ENCODE results near the gene PAM16. TPM values are rescaled to one million over a fixed set of nuclear protein-coding genes. Genes with fewer than 3 reads are reported as not detected.

Gene PAM16
- total RNA-seq, 1 donor = 5.4 TPM

DNA sequence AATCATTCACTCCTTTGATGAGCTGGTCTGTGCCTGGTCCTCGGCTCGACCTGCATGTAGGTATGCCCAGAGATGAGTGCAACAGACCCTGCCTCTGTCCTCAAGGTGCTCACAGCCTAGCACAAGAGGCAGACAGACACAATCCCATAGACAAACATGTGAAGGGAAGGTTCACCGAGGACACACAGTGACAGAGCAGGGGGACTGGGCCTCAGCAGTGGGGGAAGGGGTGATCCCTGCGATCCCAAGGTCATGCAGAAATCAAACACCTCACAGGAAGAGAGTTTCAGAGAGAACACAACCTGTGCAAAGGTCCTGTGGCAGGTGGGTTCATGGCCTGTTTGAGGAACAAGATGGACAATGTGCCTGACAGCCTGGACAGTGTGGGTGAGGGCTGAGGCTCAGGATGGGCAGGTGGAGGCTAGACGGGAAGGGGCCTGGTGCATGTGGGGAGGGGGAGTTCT lies 16.3 kb upstream of the PAM16 start:
- Histone ChIP-seq H3K27me3 (ENCODE audit: insufficient read depth, low read length) (no peaks in the 10 kb centered on the region), H3K9me3 (ENCODE audit: low read depth, low read length) (no peaks in the 10 kb centered on the region), H3K4me1 (ENCODE audit: insufficient read depth, low read length) (peaks cover 11% of the 10 kb centered on the region), H3K4me3 (ENCODE audit: low read length) (no peak overlapping the region)

DNA sequence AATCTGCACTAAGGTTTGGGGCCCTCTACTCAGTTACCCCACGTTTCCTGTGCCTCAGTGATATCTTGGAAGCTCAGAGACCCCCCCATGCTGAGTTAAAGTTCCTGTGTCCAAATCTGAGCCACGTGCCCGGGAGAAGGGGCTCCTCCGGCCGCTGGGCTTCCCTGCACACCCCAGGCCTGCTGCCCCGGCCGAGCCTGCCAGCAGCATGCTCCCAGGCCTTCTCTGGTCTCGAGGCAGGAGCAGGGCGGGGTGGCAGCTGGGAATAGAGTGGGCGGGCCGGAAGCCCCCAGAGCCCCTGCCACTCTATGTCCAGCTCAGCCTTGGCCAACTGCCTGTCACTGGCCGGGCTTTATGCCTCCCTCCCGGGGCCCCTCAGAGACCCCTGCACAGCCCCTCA lies 14.9 kb upstream of the PAM16 start:
- H3K27me3 ChIP-seq (ENCODE audit: insufficient read depth, low read length) = no peaks in the 10 kb centered on the region
- no peaks in the 10 kb centered on the region for H3K9me3 ChIP-seq (ENCODE audit: low read depth, low read length)
- no peaks in the 10 kb centered on the region for H3K4me1 ChIP-seq (ENCODE audit: insufficient read depth, low read length)
- H3K4me3 ChIP-seq (ENCODE audit: low read length) = no peak overlapping the region

DNA sequence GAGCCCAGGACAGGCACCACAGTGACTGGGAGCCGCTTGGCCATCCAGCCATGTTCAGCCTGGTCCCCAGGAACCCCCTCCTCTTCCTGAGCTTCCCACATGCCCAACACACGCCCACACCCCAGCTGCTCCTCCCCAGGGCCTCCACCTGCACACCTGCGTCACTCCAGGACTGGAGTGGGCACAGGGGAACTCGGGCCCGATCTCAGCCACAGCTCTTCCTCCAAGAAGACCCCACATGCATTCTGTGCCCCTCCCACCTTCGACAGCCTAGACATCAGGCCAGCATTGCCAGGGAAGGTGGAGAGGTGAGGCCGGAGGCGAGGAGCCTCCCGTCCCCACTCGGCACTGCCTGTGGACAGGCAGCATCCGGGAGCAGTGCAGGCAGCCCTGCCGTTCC lies 14.5 kb upstream of the PAM16 start:
- no peak overlapping the region for H3K4me3 ChIP-seq (ENCODE audit: low read length)
- H3K27me3 ChIP-seq (ENCODE audit: insufficient read depth, low read length) = no peaks in the 10 kb centered on the region
- H3K4me1 ChIP-seq (ENCODE audit: insufficient read depth, low read length) = no peaks in the 10 kb centered on the region
- H3K9me3 ChIP-seq (ENCODE audit: low read depth, low read length) = no peaks in the 10 kb centered on the region

DNA sequence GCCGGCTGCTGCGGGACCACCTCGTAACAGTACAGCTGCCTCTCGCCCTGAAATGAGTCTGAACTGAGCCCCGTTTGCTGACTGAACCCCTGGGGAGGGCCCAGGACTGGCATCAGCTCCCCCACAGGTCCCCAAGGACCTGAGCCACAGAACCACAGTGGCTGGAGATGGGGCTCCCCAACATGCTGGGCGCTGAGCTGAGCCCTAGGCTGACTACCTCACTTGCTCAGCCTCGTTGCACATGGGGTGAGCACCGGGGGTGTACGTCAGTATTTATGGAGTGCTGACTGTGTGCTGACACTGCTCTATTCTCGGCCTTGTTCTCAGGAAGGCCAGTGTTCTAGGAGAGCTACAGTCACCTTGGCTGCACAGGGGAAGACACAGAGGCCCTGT lies 13.9 kb upstream of the PAM16 start:
- Histone ChIP-seq H3K4me3 (ENCODE audit: low read length) (no peak overlapping the region), H3K9me3 (ENCODE audit: low read depth, low read length) (no peaks in the 10 kb centered on the region), H3K4me1 (ENCODE audit: insufficient read depth, low read length) (no peaks in the 10 kb centered on the region), H3K27me3 (ENCODE audit: insufficient read depth, low read length) (no peaks in the 10 kb centered on the region)

DNA sequence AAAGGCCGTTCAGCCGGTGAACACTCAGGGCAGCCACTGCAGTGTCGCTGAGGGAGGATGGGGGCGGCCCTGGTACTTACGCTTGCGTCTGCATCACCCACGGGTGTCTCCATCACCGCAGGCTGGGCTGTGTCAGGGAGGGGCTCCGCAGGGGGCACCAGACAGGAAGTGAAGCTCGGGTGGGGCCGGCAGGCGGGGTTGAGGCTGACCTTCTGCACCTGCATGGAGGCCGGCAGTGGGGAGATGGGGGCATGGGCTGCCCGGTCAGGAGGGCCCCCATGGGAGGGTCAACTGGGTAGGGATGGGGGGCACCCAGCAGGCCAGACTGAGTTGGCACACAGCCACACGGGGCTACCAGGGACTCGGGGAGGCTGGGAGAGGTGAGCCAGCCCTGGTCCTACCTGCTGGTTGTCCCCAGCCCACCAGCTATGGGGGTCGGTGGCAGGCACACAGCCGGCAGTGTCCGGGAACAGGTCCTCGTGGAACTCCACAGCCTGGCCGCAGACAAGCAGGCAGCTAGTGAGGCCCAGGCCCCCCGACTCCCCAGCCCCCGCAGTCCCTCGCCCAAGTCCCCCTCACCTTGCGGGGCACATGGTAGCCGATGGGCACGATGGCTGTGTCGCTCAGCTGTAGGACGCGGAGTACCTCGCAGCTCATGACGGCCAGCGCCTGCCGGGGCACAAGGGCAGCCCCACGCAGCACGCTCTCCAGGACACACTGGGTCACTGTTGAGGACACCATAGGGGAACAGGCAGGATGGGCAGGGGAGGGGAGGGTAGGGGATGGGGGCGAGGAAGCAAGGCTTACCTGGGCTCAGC lies 13.3 kb upstream of the PAM16 start:
- Histone ChIP-seq H3K27me3 (ENCODE audit: insufficient read depth, low read length) (no peaks in the 10 kb centered on the region), H3K4me3 (ENCODE audit: low read length) (no peak overlapping the region), H3K9me3 (ENCODE audit: low read depth, low read length) (no peaks in the 10 kb centered on the region), H3K4me1 (ENCODE audit: insufficient read depth, low read length) (no peaks in the 10 kb centered on the region)

DNA sequence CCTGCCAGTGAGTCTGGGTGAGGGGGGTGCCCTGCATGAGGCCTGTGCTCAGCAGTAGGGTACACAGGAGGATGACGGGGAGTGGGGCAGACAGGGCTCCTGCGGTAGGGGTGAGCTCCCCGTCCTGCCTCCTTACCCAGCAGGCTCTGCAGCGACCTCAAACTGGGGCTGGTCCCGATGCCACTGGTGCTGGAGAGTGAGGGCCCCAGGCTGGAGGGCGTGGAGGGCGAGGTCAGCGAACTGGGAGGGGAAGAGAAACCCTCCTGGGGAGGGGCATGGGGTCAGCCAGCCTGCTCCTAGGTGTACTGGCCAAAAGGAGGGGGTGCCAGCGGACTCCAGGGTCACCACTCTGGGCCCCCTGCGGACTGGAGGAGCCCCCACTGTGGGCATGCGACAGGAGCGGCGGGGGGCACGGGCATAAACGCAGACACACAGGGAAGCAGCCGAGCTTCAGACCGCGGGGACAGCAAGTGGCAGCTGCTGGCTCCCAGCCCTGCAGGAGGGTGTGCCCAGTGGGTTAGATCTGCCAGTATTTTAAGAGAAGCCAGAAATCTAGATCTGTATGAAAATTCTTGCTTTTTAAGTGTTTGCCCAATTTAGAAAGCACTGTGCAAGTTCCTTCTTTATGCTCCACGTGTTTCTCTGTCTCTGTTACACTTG lies 11.5 kb upstream of the PAM16 start:
- H3K4me1 ChIP-seq (ENCODE audit: insufficient read depth, low read length) = no peaks in the 10 kb centered on the region
- no peak overlapping the region for H3K4me3 ChIP-seq (ENCODE audit: low read length)
- H3K9me3 ChIP-seq (ENCODE audit: low read depth, low read length) = no peaks in the 10 kb centered on the region
- H3K27me3 ChIP-seq (ENCODE audit: insufficient read depth, low read length) = no peaks in the 10 kb centered on the region

DNA sequence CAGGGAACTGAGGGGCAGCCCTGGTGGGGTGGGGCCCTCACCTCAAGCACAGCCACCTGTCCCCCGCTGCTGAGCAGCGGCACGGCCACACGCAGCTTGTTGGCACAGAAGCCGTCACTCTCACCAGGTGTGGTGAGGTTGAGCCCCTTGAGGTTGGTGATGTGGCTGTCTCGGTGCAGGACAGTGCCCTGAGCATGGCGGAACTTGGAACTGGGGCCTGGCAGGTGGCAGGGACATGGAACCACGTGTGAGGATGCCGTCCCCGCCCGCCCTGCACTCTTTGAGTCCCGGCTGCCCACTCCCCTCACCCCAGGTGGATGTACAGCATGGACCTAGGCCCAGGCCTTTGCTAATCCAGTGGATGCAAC lies 10.8 kb upstream of the PAM16 start:
- H3K4me1 ChIP-seq (ENCODE audit: insufficient read depth, low read length) = no peaks in the 10 kb centered on the region
- no peak overlapping the region for H3K4me3 ChIP-seq (ENCODE audit: low read length)
- no peaks in the 10 kb centered on the region for H3K27me3 ChIP-seq (ENCODE audit: insufficient read depth, low read length)
- H3K9me3 ChIP-seq (ENCODE audit: low read depth, low read length) = no peaks in the 10 kb centered on the region

DNA sequence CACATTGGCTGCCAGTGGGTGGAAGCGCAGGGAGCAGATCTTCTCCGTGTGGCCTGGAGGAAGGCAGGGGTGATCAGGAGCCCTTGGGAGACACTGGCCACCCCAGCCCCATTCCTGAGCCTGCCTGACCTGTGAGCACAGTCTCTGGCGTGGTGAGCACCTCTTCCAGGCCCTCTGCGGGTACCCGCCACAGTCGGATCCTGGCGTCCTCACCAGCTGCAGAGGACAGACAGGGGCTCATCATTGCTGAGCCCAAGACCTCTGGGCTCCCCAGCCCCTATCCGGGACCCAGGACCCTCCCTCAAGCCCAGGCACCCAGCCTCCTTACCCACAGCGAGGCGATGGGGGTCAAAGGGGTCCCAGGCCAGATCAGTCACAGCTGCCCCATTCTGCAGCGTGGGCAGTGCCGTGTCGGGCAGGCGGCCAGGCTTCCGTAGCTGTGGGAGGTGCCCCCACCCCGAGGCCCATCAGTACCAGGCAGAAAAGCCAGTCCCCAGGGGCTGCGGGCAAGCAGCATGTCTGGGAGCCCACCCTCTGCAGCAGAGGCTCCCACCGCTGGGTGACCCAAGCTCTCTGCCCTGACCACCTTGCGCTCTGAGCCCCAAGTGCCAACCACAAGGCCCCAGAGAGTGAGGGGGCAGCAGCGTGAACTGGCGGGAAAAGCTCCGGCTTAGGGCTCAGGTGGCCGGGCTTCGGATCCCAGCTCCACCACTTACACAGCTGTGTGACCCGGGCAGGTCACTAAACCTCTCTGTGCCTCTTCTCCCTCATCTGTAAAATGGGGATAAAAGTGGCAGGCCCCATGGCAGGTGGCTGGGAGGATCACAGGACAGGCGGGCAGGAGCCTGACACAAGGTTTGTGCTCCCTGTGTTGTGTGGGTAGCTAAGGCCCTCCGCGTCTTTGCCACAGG lies 10.2 kb upstream of the PAM16 start:
- H3K4me1 ChIP-seq (ENCODE audit: insufficient read depth, low read length) = no peaks in the 10 kb centered on the region
- no peaks in the 10 kb centered on the region for H3K9me3 ChIP-seq (ENCODE audit: low read depth, low read length)
- no peaks in the 10 kb centered on the region for H3K27me3 ChIP-seq (ENCODE audit: insufficient read depth, low read length)
- no peak overlapping the region for H3K4me3 ChIP-seq (ENCODE audit: low read length)

DNA sequence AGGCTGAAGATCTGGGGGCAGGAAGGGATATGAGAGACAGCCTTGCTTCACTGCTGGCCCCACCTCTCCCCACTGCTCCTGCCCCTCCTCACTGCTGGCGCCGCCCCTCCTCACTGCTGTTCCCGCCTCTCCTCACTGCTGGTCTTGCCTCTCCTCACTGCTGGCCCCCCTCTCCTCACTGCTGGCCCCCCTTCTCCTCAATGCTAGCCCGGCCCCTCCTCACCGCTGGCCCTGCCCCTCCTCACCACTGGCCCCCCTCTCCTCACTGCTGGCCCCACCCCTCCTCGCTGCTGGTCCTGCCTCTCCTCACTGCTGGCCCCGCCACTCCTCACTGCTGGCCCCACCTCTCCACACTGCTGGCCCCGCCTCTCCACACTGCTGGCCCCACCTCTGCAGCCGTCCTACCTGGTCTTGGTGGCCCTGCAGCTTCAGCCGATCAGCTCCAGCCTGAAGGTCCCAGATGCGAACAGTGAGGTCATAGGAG lies 9.5 kb upstream of the PAM16 start:
- Histone ChIP-seq H3K4me3 (ENCODE audit: low read length) (no peak overlapping the region), H3K9me3 (ENCODE audit: low read depth, low read length) (no peaks in the 10 kb centered on the region), H3K27me3 (ENCODE audit: insufficient read depth, low read length) (no peaks in the 10 kb centered on the region), H3K4me1 (ENCODE audit: insufficient read depth, low read length) (no peaks in the 10 kb centered on the region)

DNA sequence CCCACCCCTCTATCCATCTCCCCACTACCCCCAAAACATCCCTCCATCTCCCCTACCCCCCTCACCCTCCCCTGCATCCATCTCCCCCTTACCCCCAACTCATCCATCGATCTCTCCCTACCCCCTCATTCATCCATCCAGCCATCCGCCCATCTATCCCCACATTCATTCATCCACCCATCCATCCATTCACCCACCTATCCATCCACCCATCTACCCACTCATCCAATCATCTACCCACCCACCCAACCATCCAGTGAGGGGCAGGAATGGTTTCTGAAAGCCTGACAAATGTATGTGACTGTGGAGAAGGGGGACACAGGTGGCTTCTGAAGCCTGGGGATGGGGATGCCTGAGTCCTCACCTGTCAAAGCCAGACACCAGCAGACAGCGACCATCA lies 8.8 kb upstream of the PAM16 start:
- H3K4me1 ChIP-seq (ENCODE audit: insufficient read depth, low read length) = no peaks in the 10 kb centered on the region
- no peaks in the 10 kb centered on the region for H3K9me3 ChIP-seq (ENCODE audit: low read depth, low read length)
- no peak overlapping the region for H3K4me3 ChIP-seq (ENCODE audit: low read length)
- no peaks in the 10 kb centered on the region for H3K27me3 ChIP-seq (ENCODE audit: insufficient read depth, low read length)

DNA sequence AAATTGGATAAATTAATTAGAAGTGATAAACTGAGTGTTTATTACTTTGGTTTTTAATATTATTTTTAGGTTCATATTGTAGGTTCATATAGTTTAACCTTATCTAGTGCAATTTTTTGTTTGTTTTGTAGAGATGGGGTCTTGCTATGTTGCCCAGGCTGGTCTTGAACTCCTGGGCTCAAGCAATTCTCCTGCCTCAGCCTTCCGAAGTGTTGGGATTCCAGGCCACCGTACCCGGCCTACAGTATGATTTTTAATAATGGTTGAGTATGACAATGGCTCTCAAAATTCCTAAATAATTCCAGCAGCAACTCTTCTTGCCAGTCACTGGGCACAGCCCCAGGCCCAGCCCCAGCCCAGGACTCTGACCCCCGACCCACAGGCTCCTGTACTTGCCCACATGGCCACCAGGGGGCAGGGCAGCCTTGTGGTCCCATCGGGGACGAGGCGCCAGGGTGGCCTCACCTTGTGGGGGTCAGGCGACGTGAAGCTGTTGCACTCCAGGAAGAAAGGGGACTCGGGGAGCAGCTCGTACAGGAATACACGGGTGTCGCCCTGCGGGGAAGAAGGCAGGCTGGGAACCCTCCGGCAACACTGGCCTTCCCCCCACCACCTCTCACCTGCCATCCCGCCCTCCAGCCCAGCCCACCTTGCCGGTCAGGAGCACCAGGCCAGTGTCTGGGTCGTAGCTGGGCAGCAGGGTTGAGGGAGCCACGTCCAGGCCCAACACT lies 7.9 kb upstream of the PAM16 start:
- no peaks in the 10 kb centered on the region for H3K4me1 ChIP-seq (ENCODE audit: insufficient read depth, low read length)
- no peaks in the 10 kb centered on the region for H3K27me3 ChIP-seq (ENCODE audit: insufficient read depth, low read length)
- H3K4me3 ChIP-seq (ENCODE audit: low read length) = no peak overlapping the region
- H3K9me3 ChIP-seq (ENCODE audit: low read depth, low read length) = no peaks in the 10 kb centered on the region

DNA sequence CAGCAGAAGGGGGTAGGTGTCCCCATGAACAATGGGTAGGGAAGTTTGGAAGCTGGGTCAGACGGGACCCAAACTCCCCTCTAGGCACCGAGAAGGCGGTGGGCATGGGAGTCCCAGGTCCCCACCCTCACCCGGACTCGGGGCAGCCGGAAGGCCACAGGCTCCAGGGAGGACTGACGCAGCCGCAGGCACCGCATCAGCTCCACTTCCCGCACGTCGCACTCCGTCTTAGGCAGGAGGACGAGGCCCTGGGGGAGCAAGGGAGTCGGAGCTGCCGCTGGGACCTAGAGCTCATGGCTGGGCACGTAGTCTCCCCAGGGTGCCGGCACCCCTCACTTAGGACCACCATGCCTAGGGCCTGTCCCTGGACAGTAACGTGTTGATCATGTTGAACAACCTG lies 7.1 kb upstream of the PAM16 start:
- Histone ChIP-seq H3K27me3 (ENCODE audit: insufficient read depth, low read length) (no peaks in the 10 kb centered on the region), H3K9me3 (ENCODE audit: low read depth, low read length) (no peaks in the 10 kb centered on the region), H3K4me1 (ENCODE audit: insufficient read depth, low read length) (no peaks in the 10 kb centered on the region), H3K4me3 (ENCODE audit: low read length) (no peak overlapping the region)

DNA sequence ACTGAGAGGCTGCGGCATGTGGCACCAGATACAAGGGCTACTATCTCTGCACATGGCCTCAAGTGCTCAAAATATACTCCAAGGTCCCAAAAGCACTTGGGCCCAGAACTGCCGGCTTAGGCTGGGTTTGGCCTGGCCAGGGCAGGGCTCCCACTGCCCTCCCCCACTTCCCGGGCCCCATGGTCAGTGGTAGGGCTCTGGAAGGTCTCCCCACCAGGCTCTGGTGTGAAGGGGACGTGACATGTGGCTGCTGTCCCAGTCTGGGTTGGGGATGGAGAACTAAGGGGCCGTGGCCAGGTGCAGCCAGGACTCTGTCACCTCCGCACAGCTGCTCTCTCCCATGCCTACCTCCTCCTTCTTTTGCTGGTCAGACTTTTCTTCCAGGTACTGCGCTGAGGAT lies 5.7 kb upstream of the PAM16 start:
- Histone ChIP-seq H3K9me3 (ENCODE audit: low read depth, low read length) (no peaks in the 10 kb centered on the region), H3K27me3 (ENCODE audit: insufficient read depth, low read length) (no peaks in the 10 kb centered on the region), H3K4me3 (ENCODE audit: low read length) (no peak overlapping the region), H3K4me1 (ENCODE audit: insufficient read depth, low read length) (no peaks in the 10 kb centered on the region)

DNA sequence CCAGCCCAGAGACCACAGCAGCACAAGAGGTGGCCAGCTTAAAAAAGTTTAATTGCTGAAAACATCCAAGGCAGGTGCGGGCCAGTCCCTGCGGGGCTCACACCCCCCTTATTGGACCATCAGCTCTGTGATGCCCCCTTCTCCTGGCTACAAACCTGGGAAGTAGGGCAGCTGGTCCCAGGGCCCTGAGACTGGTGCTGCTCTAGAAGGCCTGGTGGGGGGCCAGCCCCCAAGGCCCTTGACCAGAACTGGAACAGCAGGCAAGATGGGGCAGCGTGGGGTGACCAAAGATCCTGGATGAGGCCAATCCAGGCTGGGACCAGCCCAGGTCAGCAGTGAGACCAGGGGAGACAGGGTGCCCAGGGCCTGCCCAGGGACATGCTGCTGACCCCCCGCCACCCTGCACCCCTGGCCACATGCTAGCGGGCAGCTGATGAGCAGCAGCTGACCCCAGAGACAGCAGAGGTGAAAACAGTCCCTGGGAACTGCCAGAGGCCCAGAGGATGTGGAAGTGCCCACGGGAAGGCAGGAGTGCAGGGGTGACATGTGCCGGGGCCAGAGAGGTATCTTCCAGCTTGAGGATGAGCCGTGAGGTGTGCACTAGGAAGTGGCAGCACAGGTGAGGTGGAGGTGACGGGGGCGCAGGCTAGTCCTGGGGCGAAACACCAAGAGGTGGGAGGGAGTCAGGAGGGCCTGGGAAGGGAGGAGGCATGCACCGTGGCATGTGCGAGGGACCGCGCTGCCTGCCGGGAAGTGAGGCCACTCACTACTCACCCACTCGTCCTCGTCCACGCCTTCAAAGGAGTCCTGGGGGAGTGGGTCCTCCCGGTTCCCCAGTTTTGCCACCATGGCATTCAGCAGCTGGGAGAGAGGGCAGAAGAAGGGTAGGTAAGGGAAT lies 3.6 kb upstream of the PAM16 start:
- H3K4me3 ChIP-seq (ENCODE audit: low read length) = no peak overlapping the region
- peaks cover 15% of the 10 kb centered on the region for H3K4me1 ChIP-seq (ENCODE audit: insufficient read depth, low read length)
- no peaks in the 10 kb centered on the region for H3K27me3 ChIP-seq (ENCODE audit: insufficient read depth, low read length)
- H3K9me3 ChIP-seq (ENCODE audit: low read depth, low read length) = no peaks in the 10 kb centered on the region
